HepG2 (cell line): ENCODE results near the gene ZMYND12. TPM values are rescaled to one million over a fixed set of nuclear protein-coding genes. Genes with fewer than 3 reads are reported as not detected.

Source experiments
- ARID5B ChIP-seq: IDR thresholded peaks from 2 replicates; pipeline ENCODE4 v1.4.0; 2020; ENCODE audit warnings: mild to moderate bottlenecking, missing genetic modification reagents
- BCL6 ChIP-seq: IDR thresholded peaks from 2 replicates; pipeline ENCODE4 v1.6.1; 2016; ENCODE audit warnings: missing genetic modification reagents, missing compliant biosample characterization
- EP300 ChIP-seq, 3 experiments: sonication (generic) in 1 of 3; formaldehyde crosslinking in 1 of 3; IDR thresholded peaks; 2 replicates each; pipeline versions ENCODE4 v1.5.1 to v1.6.1; 2011 to 2020; ENCODE audit warnings: low read depth in 2 of 3, low read length in 2 of 3, borderline replicate concordance in 1 of 3, improper control_type of control experiment in 1 of 3, mild to moderate bottlenecking in 1 of 3, missing genetic modification reagents in 1 of 3, moderate library complexity in 1 of 3
- FOXA1 ChIP-seq, 2 experiments: fragments of 450-650 bp in 1 of 2; sonication (generic) in 1 of 2; formaldehyde crosslinking in 1 of 2; IDR thresholded peaks; 2 replicates each; pipeline versions ENCODE4 v1.4.0 to v1.6.1; 2016 to 2020; ENCODE audit warnings: missing genetic modification reagents in 1 of 2
- HHEX ChIP-seq: IDR thresholded peaks from 2 replicates; pipeline ENCODE4 v1.6.1; 2016; ENCODE audit warnings: control low read depth
- KDM6A ChIP-seq: IDR thresholded peaks from 2 replicates; pipeline ENCODE4 v1.6.1; 2016; ENCODE audit warnings: low read depth
- RARA ChIP-seq: IDR thresholded peaks from 2 replicates; pipeline ENCODE4 v1.6.1; 2016; ENCODE audit warnings: missing genetic modification reagents, missing compliant biosample characterization
- SAP130 ChIP-seq: IDR thresholded peaks from 2 replicates; pipeline ENCODE4 v1.6.1; 2016; ENCODE audit warnings: low read depth
- ZNF337 ChIP-seq: sonication (generic); formaldehyde crosslinking; IDR thresholded peaks from 2 replicates; pipeline ENCODE4 v1.5.1; 2020; ENCODE audit warnings: missing genetic modification reagents, low read depth, mild to moderate bottlenecking, borderline replicate concordance
- ZNF720 ChIP-seq: sonication (generic); formaldehyde crosslinking; IDR thresholded peaks from 2 replicates; pipeline ENCODE4 v1.4.0; 2020; ENCODE audit warnings: missing genetic modification reagents
- polyA plus RNA-seq, 8 experiments: library from polyadenylated mRNA; depleted of rRNA in 3 of 8; stranded (reverse) in 7 of 8; unstranded in 1 of 8; fragments of >200 nt; fragmentation: Illumina TruSeq in 4 of 8; extraction: Trizol in 4 of 8; gene quantifications; 2 replicates each; pipeline versions ENCODE4 v1.2.1 to v1.2.3, GENCODE V29; 2011 to 2016; ENCODE audit warnings: low read depth in 4 of 8, missing spikeins in 1 of 8, mixed read lengths in 1 of 8; ENCODE audit not compliant: insufficient read depth in 1 of 8
- total RNA-seq, 5 experiments: library from RNA; depleted of rRNA; stranded (reverse); fragments of >200 nt; fragmentation: Illumina TruSeq; extraction: Trizol; gene quantifications; 2 replicates each; pipeline ENCODE4 v1.2.3, GENCODE V29; 2016; ENCODE audit warnings: low read depth in 1 of 5
- TF ChIP-seq, protein P1 (sequence below): fragments of 450-650 bp; IDR thresholded peaks from 2 replicates; pipeline ENCODE4 v1.6.1; 2016

Gene ZMYND12
- total and polyA plus RNA-seq, 2 of the 13 experiments (the other 11 are each of a cell fraction or from before 2014, with no cell fraction given): 0.13 to 0.71 TPM

DNA sequence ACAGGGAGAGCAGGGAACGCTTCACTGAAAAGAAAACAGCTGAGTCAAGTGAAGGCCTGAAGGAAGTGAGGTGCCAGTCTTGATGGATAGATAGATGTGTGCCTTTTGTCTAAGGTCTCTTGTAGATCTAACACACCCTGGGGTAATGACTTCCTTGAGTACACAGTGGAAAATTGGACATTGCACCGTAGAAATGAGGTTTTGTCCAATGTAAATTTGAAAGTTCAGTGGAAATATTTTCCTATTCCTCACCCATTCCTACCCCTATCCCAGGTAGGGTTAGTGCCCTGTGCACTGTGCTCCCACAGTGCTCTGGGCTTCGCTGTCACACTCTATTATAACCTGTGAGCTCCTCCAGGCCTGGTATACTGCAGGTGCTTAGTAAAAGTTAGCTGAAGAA, 24.3 kb downstream of the ZMYND12 start (continued):
- TF ChIP-seq, protein P1, sequence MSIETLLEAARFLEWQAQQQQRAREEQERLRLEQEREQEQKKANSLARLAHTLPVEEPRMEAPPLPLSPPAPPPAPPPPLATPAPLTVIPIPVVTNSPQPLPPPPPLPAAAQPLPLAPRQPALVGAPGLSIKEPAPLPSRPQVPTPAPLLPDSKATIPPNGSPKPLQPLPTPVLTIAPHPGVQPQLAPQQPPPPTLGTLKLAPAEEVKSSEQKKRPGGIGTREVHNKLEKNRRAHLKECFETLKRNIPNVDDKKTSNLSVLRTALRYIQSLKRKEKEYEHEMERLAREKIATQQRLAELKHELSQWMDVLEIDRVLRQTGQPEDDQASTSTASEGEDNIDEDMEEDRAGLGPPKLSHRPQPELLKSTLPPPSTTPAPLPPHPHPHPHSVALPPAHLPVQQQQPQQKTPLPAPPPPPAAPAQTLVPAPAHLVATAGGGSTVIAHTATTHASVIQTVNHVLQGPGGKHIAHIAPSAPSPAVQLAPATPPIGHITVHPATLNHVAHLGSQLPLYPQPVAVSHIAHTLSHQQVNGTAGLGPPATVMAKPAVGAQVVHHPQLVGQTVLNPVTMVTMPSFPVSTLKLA: no peak
- TF ChIP-seq ZNF337 (CRISPR knock-in tag) (no peak), EP300 (IDR thresholded peaks at IDR 0.05; ENCODE audit: low read depth in 2 of 2, low read length in 2 of 2) (peak in 1 of 2 experiments; percentile 37; a peak in 1 of 4 replicates), EP300 (CRISPR knock-in tag; IDR thresholded peaks at IDR 0.05; ENCODE audit: borderline replicate concordance) (peak; percentile 29; the same call in 1 of the 2 replicates), ARID5B (CRISPR knock-in tag) (peak; percentile 58), KDM6A (CRISPR knock-in tag) (peak; percentile 61; the same call in 1 of the 2 replicates), FOXA1 (IDR thresholded peaks at IDR 0.05) (no peak), FOXA1 (CRISPR knock-in tag; IDR thresholded peaks at IDR 0.05) (peak; percentile 70), SAP130 (CRISPR knock-in tag) (0 out of 2 replicates have a peak, but pooled peaks have one; percentile 25), RARA (CRISPR knock-in tag) (0 out of 2 replicates have a peak, but pooled peaks have one; percentile 18), BCL6 (CRISPR knock-in tag) (0 out of 2 replicates have a peak, but pooled peaks have one; percentile 11), ZNF720 (no peak), HHEX (CRISPR knock-in tag) (no peak)
